SJCRH30 (cell line): ENCODE data around the gene LMNB1. TPM values are rescaled to one million over a fixed set of nuclear protein-coding genes. Genes with fewer than 3 reads are reported as not detected.
A peak's percentile ranks its signal among the peaks of the same experiment; 100 is the strongest.
"Not testable (repeated sequence)": the region's sequence is repeated elsewhere in the genome, so short reads cannot be mapped to it uniquely, and the experiment has no call there.

Experiments
- DNase-seq, 2 experiments: peaks; one replicate each; pipeline ENCODE4 v3.0.0-alpha.2; 2015 to 2020
- H3K27ac ChIP-seq: fragments of 250-450 bp; sonication (Bioruptor Pico); 2 replicates; pipeline ENCODE4 v1.5.1; 2020; ENCODE audit warnings: mild to moderate bottlenecking, moderate library complexity
- H3K27me3 ChIP-seq: fragments of 250-450 bp; sonication (Bioruptor Pico); 2 replicates; pipeline ENCODE4 v1.5.1; 2020; ENCODE audit warnings: mild to moderate bottlenecking, moderate library complexity
- H3K36me3 ChIP-seq: fragments of 250-450 bp; sonication (Bioruptor Pico); 2 replicates; pipeline ENCODE4 v1.5.1; 2020; ENCODE audit warnings: mild to moderate bottlenecking, moderate library complexity
- H3K4me1 ChIP-seq: fragments of 250-450 bp; sonication (Bioruptor Pico); 2 replicates; pipeline ENCODE4 v1.5.1; 2020; ENCODE audit warnings: mild to moderate bottlenecking, moderate library complexity
- H3K4me3 ChIP-seq: fragments of 250-450 bp; sonication (Bioruptor Pico); 2 replicates; pipeline ENCODE4 v1.5.1; 2020; ENCODE audit warnings: mild to moderate bottlenecking, moderate library complexity
- H3K9me3 ChIP-seq: fragments of 250-450 bp; sonication (Bioruptor Pico); replicated peaks from 2 replicates; pipeline ENCODE4 v1.5.1; 2020; ENCODE audit warnings: mild to moderate bottlenecking, moderate library complexity
- total RNA-seq: library from RNA; depleted of rRNA; stranded (reverse); fragments of >200 nt; shearing (Covaris generic); gene quantifications from 2 replicates; pipeline ENCODE4 v1.2.3, GENCODE V29; 2014

Gene LMNB1
- total RNA-seq, 1 experiment from 2014 or later, result 259 TPM

DNA sequence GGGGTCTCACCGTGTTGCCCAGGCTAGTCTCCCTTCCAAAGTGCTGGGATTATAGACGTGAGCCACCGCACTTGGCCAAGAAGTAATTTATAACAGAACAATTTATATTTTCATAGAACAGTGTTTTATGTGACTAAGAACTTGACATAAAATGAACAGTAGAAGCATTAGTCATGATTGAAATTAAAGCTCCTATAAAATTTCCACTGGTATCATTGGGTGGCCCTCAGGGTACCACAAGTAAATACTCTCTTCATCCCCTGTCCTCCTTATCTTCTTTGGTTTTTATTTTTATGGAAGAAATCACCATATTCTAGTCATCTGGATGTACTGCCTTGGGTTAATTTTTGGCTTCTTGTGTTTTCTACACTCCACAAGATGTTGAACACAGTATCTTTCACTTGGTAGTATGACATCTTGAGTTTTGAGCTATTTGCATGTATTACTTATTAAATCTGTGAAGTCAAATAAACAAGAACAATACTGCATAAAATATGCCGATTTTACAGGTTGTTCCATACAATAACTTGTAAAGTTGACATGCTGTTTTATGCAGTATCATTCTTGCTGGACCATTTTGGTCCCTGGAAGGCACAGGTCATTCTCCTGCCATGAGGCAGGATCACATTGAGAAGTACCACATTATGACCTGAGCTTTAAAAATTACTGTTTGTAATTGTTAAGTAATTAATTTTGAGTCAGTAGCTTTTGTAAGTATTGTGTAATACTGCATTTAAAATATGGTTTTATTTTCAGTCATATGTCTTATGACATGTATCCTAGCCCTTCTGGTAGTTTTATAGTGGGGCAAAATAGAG, 24.4 kb downstream of the LMNB1 start:
- H3K27ac ChIP-seq, result no peak overlapping the region
- H3K9me3 ChIP-seq, result 0 out of 2 replicates have a peak, but pooled peaks cover 3% of the 10 kb centered on the region
- DNase-seq, result no peak
- peaks cover 43% of the 10 kb centered on the region for H3K36me3 ChIP-seq
- no peaks in the 10 kb centered on the region for H3K4me1 ChIP-seq
- no peaks in the 10 kb centered on the region for H3K27me3 ChIP-seq
- H3K4me3 ChIP-seq, result no peak overlapping the region

DNA sequence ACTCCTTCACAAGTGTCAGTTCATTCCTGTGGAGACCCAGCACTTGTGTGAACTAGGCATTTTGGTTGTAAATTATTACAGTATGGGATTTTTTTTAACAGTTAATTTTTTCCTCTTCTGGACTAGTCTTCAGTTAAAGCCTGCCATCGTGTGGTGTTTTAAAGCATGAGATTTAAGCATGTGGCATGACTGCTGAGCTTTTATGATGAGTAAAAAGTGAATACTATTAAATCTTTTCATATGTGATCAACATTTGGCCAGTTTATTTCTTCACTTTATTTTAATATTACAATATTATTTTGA, 25.0 kb downstream of the LMNB1 start:
- Histone ChIP-seq H3K4me1 (no peaks in the 10 kb centered on the region), H3K27me3 (no peaks in the 10 kb centered on the region), H3K27ac (no peak overlapping the region), H3K36me3 (peaks cover 46% of the 10 kb centered on the region), H3K9me3 (0 out of 2 replicates have a peak, but pooled peaks cover 3% of the 10 kb centered on the region), H3K4me3 (no peak overlapping the region)
- no peak for DNase-seq

DNA sequence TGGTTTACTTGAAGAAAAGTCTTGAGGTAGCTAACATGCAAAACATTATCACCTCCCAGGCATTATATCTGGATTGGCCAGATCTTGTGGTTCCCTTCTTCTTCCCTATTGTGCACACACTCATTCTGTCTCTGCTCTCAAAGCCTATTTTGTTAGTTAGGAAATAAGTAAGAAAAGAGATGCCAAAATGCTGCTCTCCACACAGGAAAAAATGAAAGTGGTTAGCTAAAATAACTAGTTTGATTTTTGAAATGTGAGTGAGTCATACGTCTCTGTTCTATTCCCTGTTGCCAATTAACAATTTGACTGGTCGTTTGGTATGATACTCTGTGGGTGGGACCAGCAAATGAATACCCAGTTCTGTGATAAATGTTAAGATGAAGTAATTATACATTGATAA, 28.1 kb downstream of the LMNB1 start:
- peaks cover 47% of the 10 kb centered on the region for H3K36me3 ChIP-seq
- H3K9me3 ChIP-seq, result no peaks in the 10 kb centered on the region
- H3K27ac ChIP-seq, result no peak overlapping the region
- no peaks in the 10 kb centered on the region for H3K27me3 ChIP-seq
- no peak overlapping the region for H3K4me3 ChIP-seq
- no peaks in the 10 kb centered on the region for H3K4me1 ChIP-seq
- no peak for DNase-seq

DNA sequence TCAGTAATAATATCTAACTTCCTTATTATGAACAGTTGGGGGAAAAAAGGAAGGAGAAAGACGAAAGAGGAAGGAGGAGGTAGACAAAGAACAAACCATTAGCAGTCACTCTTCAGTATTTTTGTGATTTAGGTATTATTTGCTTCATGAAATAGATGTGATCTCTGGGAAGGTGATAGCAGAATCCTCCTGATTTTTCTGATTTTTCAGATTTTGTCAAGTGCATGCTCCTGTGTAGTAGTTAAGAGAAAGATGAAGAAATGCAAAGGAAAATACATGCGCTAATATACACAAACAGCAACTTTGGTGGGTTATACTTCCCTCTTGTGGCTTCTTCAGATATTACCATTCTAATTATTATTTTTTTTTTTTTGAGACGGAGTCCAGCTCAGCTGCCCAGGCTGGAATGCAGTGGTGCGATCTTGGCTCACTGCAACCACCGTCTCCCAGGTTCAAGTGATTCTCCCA, 31.6 kb downstream of the LMNB1 start:
- H3K36me3 ChIP-seq, result peaks cover 80% of the 10 kb centered on the region
- H3K4me1 ChIP-seq, result no peaks in the 10 kb centered on the region
- DNase-seq, result peak in 1 of 2 experiments; percentile 56
- no peak overlapping the region for H3K27ac ChIP-seq
- H3K9me3 ChIP-seq, result no peaks in the 10 kb centered on the region
- no peaks in the 10 kb centered on the region for H3K27me3 ChIP-seq
- H3K4me3 ChIP-seq, result no peak overlapping the region

DNA sequence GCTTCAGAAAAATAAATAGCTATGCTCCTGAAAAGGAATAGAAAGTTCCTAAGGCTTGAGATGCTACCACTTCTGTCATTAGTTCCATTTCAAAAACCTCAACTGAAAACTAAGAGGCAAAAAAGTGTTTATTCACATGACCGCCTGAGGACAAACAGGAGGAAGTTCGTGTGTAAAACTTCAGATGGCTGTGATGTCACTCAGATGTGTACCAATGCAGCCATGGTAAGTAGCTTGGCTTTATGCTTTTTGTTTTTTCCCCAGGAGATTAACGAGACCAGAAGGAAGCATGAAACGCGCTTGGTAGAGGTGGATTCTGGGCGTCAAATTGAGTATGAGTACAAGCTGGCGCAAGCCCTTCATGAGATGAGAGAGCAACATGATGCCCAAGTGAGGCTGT, 33.0 kb downstream of the LMNB1 start:
- peaks cover 85% of the 10 kb centered on the region for H3K36me3 ChIP-seq

DNA sequence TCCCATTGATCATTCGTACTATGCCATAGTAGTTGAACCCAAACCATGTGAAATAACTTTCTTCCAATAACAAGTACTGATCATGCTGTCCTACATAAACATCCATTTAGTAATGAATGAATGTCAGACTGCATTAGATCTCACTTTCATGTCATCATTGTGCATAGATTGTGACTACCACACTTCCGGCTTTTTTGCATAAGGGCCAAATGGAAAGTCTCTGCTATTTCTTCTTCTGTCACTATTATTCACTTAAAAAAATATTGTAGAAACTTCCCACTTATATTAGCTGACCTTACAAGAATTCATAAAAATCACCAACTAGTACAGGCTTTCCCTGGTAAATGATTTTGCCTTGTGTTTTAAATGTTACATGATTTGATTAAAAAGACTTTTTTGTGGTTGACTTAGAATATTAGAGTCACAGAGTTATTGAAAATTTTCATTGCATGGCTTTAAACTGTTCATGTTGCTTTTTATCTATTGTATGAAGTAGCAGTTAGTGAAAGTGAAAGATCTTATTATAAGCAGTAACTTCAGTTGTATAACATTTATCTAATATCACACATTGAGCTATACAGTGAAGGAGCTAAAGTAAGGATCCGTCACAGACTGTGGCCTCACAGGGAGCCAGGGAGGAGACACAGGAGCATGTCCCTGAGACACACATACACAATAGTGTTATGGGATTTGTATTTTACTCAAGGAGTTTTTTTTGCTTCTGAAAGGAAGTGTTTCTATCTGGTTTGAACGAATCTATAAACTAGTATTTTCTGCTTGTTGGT, 33.9 kb downstream of the LMNB1 start:
- Histone ChIP-seq H3K27ac (no peak overlapping the region), H3K4me1 (no peaks in the 10 kb centered on the region), H3K27me3 (no peaks in the 10 kb centered on the region), H3K36me3 (peaks cover 85% of the 10 kb centered on the region), H3K4me3 (no peak overlapping the region), H3K9me3 (no peaks in the 10 kb centered on the region)
- no peak for DNase-seq

More for the DNA sequence above, 33.0 kb downstream of the LMNB1 start:
- Histone ChIP-seq H3K9me3 (no peaks in the 10 kb centered on the region), H3K4me1 (no peaks in the 10 kb centered on the region), H3K4me3 (no peak overlapping the region), H3K27ac (no peak overlapping the region), H3K27me3 (no peaks in the 10 kb centered on the region)
- DNase-seq, result no peak

DNA sequence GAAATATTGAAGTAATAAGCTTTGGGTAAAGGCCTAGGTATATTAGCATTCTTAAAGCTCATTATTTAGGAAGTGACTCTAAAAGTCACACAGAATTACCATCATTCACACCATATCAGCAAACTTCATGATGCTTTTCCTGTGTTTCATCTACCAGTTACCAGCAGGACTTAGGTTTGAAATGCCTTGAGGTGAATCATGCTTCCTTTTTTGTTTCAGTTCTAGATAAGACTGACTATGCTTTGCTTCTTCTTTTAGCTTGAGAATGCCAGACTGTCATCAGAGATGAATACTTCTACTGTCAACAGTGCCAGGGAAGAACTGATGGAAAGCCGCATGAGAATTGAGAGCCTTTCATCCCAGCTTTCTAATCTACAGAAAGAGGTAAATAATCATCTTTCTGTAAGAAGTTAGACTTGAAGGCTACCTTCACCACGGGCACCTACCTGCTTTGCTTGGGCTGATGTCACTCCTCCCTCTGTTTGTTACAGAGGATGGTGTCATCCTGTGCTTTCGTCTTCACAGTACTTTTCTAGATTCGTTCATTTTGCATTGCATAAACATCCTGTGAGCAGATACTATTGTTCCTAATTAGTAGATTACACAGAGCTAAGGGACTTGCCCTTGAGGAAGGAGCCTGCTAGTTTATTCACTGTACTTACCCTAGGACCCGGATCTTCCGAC, 34.7 kb downstream of the LMNB1 start:
- Histone ChIP-seq H3K36me3 (peaks cover 85% of the 10 kb centered on the region), H3K9me3 (no peaks in the 10 kb centered on the region), H3K4me1 (no peaks in the 10 kb centered on the region), H3K4me3 (no peak overlapping the region), H3K27me3 (no peaks in the 10 kb centered on the region), H3K27ac (no peak overlapping the region)
- no peak for DNase-seq

DNA sequence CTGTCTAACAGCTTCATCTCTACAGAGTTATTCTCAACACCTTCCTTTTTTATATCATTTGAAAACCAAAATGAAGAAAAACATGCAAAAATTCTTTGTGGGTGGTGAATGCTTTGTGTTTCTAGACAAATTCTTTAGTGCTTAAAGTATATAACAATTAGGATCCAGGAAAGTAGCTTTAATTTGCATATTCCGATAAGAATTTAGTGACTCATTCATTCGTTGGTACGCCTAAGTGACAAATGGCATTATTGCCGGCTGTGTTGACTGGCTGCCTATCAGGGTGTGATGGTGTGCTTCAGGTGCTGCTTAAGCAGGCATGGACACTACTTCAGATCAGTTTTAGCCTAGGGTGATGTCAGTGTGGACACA, 35.2 kb downstream of the LMNB1 start:
- Histone ChIP-seq H3K27me3 (no peaks in the 10 kb centered on the region), H3K36me3 (peaks cover 85% of the 10 kb centered on the region), H3K4me3 (no peak overlapping the region), H3K9me3 (no peaks in the 10 kb centered on the region), H3K4me1 (no peaks in the 10 kb centered on the region), H3K27ac (no peak overlapping the region)
- no peak for DNase-seq

DNA sequence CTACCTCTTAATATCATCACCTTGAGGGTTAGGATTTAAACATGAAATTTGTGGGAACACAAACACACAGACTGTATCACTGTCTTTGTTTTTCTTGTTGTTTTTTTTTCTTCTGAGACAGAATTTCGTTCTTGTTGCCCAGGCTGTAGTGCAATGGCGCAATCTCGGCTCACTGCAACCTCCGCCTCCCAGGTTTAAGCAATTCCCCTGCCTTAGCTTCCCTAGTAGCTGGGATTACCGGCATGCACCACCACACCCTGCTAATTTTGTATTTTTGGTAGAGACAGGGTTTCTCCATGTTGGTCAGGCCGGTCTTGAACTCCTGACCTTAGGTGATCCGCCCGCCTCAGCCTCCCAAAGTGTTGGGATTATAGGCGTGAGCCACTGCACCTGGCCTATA, 36.9 kb downstream of the LMNB1 start:
- H3K36me3 ChIP-seq, result peaks cover 97% of the 10 kb centered on the region
- DNase-seq, H3K4me1 ChIP-seq, H3K9me3 ChIP-seq, H3K27me3 ChIP-seq, H3K27ac ChIP-seq, H3K4me3 ChIP-seq: not testable (repeated sequence)

DNA sequence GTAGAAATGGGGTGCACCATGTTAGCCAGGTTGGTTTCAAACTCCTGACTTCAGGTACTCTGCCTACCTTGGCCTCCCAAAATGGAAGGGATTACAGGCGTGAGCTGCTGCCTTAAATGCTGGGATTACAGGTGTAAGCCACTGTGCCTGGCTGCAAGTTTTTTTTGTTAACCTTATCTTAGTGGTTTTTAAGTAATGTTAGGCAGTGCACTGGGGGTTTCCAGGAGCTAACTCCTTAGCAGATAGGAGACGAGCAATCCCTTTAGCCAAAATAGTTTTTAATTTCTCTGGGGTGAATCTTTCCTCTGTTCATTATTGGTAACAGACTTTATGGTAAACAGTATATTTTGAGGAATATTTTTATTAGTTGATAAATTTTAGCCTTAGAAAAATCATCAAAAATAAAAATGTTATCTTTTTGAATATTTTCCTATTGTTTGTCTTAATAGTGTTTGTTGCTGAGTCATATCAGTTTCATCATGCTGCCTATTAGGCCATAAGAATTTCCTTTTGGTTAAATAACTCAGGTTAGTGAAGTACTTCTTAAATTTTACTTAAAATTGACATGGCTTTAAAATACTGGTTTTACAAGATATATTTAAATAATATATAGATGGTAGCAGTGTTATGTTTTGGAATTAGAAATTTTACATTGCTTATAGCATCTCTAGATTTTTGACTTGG, 37.9 kb downstream of the LMNB1 start:
- Histone ChIP-seq H3K27ac (no peak overlapping the region), H3K27me3 (no peaks in the 10 kb centered on the region), H3K4me3 (no peak overlapping the region), H3K4me1 (no peaks in the 10 kb centered on the region), H3K9me3 (no peaks in the 10 kb centered on the region), H3K36me3 (peaks cover 97% of the 10 kb centered on the region)
- no peak for DNase-seq

DNA sequence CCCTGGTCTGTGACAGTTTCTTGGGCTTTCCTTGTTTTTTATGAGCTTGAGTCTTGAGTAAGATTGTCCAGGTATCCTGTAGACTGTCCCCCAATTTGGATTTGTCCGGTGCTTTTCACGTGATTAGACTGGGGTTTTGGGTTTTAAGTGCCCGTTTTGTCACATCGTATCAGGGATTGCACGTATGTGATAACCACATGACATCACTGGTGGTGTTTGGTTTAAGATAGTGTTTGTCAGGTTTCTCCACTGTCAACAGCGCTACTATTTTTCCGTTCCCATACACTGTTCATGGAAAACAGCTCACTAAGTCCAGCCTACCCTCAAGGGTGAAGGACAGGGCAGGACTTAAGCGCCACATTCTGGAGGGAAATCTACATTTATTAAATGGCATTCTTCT, 39.7 kb downstream of the LMNB1 start:
- Histone ChIP-seq H3K27ac (no peak overlapping the region), H3K27me3 (no peaks in the 10 kb centered on the region), H3K4me3 (no peak overlapping the region), H3K4me1 (no peaks in the 10 kb centered on the region), H3K36me3 (peaks cover 97% of the 10 kb centered on the region), H3K9me3 (no peaks in the 10 kb centered on the region)
- no peak for DNase-seq

DNA sequence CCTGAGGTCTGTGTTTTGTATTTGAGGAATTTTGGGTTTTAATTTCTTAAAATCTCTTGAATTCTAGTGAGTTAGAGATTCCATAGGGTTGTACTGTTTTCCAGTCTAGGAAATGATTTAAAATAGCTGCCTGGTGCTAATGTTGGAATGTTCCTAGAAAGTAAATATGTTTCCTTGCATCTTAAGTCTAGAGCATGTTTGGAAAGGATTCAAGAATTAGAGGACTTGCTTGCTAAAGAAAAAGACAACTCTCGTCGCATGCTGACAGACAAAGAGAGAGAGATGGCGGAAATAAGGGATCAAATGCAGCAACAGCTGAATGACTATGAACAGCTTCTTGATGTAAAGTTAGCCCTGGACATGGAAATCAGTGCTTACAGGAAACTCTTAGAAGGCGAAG, 41.8 kb downstream of the LMNB1 start:
- H3K27me3 ChIP-seq, result no peaks in the 10 kb centered on the region
- peaks cover 99% of the 10 kb centered on the region for H3K36me3 ChIP-seq
- H3K4me3 ChIP-seq, result no peak overlapping the region
- no peak for DNase-seq
- no peaks in the 10 kb centered on the region for H3K9me3 ChIP-seq
- H3K27ac ChIP-seq, result no peak overlapping the region
- no peaks in the 10 kb centered on the region for H3K4me1 ChIP-seq

DNA sequence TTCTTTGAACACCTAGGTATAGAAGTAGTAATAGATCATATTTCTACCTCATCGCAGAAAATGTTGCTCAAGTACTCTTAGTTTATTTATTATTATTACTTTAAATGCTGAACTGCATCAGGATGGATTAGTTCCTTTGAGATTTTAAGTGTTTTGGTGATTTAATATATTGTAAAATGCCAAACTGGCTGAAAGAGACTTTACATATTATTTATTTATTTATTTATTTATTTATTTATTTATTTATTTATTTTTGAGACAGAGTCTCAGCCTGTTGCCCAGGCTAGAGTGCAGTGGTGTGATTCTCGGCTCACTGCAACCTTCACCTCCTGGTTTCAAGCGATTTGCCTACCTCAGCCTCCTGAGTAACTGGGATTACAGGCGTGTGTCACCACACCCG, 42.3 kb downstream of the LMNB1 start:
- no peak overlapping the region for H3K27ac ChIP-seq
- no peak for DNase-seq
- no peaks in the 10 kb centered on the region for H3K4me1 ChIP-seq
- no peaks in the 10 kb centered on the region for H3K9me3 ChIP-seq
- no peak overlapping the region for H3K4me3 ChIP-seq
- H3K36me3 ChIP-seq, result peaks cover 99% of the 10 kb centered on the region
- H3K27me3 ChIP-seq, result no peaks in the 10 kb centered on the region

DNA sequence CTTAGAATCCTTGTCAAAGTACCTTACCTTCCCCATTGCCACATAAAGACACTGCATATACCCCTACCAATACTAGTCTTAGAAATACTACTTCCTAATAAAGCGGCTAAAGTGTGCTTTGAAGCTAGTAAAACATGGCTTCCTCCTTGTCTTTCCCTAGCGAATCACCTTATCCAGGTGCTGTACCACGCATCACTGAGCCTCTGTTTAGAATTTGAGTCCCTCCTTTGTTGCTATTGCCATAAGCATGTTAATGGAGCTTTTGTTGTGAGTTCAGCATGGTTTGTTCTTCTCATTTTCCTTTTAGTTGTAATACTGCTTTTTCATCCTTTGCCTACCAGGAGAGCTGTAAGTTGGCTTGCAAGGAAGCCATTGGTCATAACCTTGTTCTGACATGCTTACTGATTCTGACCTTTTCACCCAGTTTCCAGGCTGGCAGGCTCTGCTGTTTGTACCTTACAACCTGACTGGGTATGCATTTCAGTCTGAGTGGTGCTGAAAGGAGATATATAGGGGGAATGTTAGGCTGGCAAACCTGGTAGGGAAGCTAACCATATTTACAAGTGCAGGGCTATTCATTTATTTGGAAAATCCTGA, 49.8 kb downstream of the LMNB1 start:
- no peaks in the 10 kb centered on the region for H3K4me1 ChIP-seq

More for the DNA sequence above, 49.8 kb downstream of the LMNB1 start:
- no peak overlapping the region for H3K4me3 ChIP-seq
- no peak for DNase-seq
- H3K27ac ChIP-seq, result no peak overlapping the region
- peaks cover 92% of the 10 kb centered on the region for H3K36me3 ChIP-seq
- no peaks in the 10 kb centered on the region for H3K9me3 ChIP-seq
- no peaks in the 10 kb centered on the region for H3K27me3 ChIP-seq
